Activated naive CD4-positive, alpha-beta T cell (primary cell): ENCODE data around the gene NSDHL.

ENCODE experiments used
- DNase-seq, 4 experiments: peaks; one replicate each; lab custom pipeline; 2025; lab: John Stamatoyannopoulos, UW

NSDHL gene

DNA sequence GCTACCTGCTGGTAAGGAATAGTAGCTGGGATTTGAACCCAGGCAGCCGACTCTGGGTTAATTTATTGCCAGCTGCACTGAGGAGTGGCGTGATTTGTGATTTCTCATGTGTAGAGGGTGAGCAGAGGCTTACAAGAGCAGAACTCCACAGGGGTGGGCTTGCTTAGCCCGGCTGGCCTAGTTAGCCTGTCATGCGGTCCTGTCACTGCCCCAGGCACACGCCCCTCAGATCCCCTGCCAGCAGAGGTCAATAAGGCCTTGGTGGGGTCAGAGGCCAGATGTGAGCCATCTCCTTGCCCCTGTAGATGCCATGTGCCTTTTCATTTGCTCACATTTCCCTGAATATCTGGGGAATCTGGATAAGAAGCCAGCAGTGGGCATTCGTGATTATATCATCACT lies 13.4 kb downstream of the NSDHL start:
- no peak for DNase-seq

- no peak for DNase-seq
Measured at GRCh38 chrX:152845618-152846240, 14.9 kb downstream of the NSDHL start.

DNA sequence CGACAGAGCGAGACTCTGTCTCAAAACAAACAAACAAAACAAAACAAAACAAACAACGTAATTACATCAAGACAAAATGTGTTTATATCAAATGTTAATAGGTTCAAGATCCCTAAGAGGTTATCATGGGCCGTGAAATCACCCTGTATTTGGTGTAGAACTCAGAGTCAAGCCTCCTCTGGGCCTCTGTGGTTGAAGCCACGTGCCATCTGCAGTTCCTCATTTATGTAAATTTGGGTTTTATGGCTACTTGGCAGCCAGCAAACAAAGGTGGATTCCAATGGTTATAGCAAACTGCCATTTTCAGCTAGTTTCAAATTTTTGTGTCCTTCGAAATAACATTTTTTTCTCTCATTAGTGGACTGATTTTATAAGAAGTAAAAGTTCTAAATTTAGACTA lies 16.4 kb downstream of the NSDHL start:
- no peak for DNase-seq

GRCh38 chrX:152850465-152850864 lies 19.6 kb downstream of the NSDHL start:
- no peak for DNase-seq

DNA sequence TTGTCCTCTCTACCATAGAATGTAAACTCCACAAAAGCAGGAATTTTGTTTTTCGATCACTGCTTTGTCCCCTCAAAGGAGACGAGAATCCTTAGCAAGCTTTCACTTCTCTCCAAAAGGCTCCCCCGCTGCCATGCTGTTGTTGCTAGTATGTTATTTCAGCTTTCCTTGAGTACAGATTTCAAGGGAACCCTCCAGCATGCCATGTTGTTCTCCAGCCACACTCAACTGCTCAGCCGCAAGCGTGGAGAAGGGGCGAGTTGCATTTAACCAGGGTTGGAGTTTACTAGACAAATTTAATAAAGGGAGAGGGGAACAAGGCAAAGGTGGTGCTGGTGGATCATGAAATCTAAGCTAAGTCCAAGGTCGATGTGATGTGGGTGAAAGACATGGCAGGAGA lies 23.1 kb downstream of the NSDHL start:
- DNase-seq = no peak

DNA sequence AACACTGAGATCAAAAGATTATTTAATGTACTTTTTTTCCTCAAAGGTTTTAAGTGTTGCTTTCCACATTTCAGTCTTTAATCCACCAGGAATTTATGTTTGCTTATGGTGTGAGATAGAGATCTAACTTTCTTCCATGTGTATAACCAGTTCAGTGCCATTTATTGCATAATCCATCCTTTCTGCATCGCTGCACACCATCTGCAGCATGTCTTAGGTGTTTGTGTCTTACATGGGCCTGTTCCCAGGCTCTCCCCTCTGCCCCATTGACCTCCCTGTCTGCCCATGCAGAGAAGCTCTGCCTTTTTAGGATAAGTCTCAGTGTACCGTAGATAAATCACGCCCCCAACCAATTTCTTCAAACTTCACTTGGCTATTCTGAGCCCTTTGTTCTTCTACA lies 30.3 kb downstream of the NSDHL start:
- DNase-seq = no peak

DNA sequence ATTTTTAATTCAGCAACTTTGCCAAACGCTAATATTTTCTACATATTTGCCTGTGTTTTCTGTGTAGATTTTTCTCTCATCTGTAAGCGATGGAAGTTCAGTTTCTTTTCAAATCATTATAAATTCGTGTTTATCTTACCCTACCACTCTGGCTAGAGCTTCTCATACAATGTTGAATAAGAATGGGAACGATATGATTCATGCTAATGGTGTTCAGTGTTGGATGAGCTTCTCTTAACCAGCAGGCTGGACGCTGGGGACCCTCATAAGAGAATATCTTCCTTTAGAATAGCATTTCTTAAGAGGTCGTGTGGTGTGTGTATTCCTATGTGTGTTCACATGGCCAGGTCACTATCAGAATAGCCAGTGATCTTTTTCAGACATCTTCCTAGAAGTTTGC lies 31.0 kb downstream of the NSDHL start:
- no peak for DNase-seq

GRCh38 chrX:152865232-152865920 lies 34.5 kb downstream of the NSDHL start:
- DNase-seq = no peak

- DNase-seq = no peak
Measured at GRCh38 chrX:152866386-152866785, 35.5 kb downstream of the NSDHL start.

DNA sequence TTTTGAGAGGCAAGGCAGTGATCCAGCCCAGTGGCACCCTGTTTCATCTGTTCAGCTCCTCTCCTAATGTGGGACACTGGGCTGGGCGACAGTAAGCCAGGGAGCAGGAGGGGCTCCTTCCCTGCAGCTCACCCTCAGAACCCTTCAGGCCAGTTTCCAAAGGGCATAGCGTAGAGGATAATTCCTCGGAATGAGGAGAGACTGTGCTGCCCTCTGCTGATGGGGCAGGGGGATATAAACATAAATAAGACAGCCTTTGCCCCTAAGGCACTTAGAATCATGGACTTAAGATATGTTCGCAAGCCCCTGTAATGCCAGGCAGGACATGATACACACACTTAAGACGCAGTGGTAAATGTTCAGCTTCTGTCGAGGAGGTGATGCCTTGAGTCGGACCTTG lies 39.1 kb downstream of the NSDHL start:
- no peak for DNase-seq

DNA sequence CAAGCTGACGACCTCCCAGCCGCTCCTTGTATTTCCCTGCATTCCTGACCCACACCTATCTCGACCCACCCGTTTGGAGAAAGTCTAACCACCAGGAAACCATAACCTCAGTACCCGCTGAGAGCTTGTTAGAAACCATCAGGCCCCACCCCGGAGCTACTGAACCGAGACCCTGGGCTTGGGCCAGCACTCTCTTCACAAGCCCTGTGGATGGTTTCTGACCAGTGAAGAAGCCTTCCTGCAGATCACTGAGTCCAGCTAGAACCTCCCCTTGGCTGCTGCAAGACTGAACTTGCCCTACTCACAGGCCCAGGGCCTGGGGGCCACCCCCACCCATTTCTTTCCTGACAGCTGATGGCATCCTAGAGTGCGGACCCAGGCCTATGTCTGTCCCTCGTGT lies 40.4 kb downstream of the NSDHL start:
- no peak for DNase-seq

- DNase-seq = no peak
Measured at GRCh38 chrX:152872522-152872921, 41.7 kb downstream of the NSDHL start.

DNA sequence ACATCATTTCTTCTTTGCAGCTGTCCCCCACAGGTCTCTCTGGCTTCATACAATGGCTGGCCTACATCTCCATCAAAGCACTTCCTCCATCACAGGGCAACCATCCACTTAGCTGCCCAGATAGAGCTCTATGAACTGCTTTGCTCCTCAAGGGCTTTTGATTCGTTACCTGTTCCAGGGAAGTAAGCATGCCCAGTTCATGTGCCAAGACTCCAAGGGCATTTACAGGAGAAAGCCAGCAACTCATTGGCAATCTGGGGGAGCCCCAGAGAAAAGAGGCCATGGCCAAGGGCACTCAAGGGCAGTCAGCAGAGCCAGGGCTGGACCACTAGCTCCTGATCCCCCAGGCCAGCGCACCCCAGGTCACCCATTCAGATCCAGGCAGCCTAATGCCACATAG lies 42.5 kb downstream of the NSDHL start:
- no peak for DNase-seq

DNA sequence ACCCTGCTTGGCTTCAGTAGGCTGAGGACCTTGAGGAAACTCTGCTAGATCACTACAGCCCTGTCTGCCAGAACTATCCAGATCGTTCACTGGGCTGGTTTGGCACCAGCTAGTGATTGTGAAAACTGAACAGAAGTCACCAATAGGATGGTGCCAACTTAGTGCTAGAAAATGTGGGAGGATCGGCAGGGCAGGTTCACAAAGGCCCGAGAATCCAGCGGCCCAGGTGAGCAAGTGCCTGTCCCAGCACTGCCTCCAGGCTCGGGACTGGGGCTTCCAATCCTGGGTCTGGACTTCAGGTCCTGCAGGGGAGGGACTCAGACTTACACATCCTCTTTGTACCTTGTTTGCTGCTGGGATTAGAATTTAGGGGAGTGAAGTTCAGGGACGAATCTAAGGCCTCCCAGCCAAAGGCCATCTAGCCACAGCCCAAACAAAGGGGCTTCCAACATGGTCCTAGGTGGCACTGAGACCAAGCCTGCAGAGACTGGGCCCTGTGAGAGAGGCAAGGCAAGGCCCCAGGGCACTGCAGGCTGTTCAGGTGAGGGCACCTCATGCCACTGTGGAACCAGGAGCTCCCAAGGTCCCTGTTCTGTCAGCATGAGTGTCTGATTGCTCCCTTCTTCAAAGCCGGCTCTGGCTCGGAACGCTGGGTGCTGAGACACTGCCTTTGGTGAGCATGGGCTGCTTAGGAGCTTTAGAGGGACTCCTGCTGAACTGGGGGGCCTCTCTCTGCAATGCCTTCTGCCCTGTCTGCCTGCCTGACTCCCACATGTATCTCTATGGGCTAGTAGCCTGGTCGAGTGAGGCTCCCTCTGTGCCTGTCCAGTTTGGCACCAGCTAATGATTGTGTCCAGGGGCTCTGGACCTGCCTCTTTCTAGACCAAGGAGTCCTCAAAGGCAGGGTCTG lies 46.3 kb downstream of the NSDHL start:
- no peak for DNase-seq

- DNase-seq = no peak
Measured at GRCh38 chrX:152878976-152879755, 48.3 kb downstream of the NSDHL start.

- DNase-seq = no peak
Measured at GRCh38 chrX:152881289-152881688, 50.4 kb downstream of the NSDHL start.

DNA sequence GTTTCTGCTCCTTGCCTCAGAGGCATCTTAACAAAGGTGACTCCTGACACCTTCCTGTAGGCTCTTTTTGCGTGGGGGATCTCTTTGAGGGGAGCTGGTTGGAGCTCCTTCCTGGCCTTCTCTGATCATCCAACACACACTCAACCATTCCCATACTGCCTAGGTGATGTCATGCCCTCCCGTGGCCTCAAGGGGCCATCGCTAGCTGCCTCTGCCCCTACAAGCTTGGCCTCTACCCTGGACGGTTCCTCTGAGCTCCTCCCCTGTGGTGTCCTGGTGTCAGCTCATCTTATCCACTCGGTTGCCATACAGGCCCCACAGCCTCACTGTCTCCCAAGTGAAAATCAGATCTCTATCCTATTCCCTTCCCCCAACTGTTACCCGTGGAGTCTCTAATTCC lies 53.3 kb downstream of the NSDHL start:
- DNase-seq = no peak

DNA sequence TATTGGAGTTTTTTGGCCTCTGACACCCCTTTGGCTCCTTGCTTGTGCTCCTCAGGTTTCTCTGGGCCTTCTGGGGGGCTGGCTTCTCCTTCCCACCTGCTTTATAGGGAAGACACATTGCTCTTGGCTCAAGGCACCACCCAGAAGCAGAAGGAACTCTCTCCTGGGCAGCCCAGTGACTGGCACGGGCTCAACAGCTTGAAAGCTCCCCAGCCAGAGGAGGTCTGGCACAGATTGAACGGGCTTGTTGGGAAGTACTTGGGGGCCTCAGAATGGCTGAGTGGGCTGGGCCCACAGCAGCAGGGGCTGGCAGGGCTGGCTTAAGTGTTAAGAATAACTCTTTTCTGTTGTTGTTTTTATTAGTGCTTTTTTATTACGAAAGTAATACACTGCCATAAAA lies 55.9 kb downstream of the NSDHL start:
- no peak for DNase-seq

DNA sequence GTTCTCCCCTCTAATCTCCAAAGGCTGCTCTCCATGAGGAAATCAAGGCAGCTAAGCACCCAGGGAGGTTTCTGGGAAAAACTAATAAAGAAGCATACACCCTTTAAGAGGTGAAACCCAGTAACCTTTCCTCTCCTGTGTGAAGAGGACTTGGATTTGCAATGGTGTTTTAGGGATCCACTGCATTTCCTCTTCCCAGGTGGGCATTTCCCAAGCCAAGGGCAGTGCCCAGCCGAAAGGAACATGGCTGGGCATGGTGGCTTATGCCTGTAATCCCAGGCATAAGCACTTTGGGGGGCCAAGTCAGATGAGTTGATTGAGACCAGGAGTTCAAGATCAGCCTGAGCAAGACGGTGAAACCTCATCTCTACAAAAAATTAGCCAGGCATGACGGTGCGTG lies 61.6 kb downstream of the NSDHL start:
- no peak for DNase-seq

DNA sequence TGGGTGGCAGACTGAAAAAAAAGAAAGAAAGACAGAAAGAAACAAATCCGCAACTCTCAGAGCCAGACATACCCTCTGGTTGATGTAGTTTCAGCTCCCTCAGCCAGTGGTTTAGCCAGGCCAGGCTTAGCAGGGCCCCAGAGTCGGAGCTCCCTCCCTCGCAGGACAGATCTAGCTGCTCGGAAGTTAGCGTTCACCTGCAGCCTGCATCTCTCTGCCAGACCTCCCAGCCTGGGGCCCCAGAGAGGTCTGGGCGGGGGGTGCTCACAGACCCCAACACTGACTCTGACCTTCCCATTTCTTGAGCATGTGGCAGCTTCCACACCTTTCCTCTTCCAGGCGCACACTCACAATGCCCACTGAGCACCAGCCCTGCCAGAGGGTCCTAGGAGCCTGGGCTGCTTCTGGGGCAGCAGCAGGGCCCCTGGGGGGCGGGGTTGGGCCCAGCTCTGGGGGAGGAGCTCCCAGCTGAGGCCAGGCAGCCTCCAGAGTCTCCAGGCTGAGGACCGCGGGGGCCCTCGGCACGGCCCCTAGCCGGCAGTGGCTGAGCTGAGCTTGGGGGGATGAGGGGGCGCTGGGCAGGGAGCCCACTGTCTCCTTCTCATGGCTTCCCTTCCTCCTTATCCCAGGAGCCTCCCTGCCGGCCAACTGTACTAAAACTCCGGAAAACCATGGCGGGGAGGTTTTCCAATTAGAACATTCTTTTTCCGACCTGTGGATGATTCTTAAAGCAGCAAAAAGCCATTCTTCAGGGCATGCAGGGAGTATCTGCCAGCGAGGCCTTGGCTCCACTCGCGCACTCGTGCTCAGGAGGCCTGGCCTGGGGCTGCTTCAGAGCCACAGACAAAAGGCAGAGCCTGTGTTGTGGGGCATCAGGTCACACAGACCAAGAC lies 62.4 kb downstream of the NSDHL start:
- no peak for DNase-seq

- DNase-seq = no peak
Measured at GRCh38 chrX:152893980-152894610, 63.2 kb downstream of the NSDHL start.
